ENCODE data around the gene EIF6.
A peak's percentile ranks its signal among the peaks of the same experiment; 100 is the strongest.

Gene EIF6

GRCh38 chr20:35284267-35284991, at the start of gene EIF6:
Gene EIF6 (minus strand): TSS chr20:35284772. CDS start chr20:35284487, 285 bp downstream.
- TF ChIP-seq CTCF (IDR thresholded peaks at IDR 0.05; ENCODE audit: borderline replicate concordance, control extremely low read depth, extremely low read depth, insufficient read depth, missing control alignments), result no peak
- peak; percentile 95 for DNase-seq (ENCODE audit: low spot score)
- in situ Hi-C loops (cut with MboI; ENCODE audit: low sequenced_read_pairs, unreplicated experiment), result no loop called here

GRCh38 chr20:35333606-35334005, 49.0 kb upstream of the EIF6 start:
- no peak for TF ChIP-seq CTCF (IDR thresholded peaks at IDR 0.05; ENCODE audit: borderline replicate concordance, control extremely low read depth, extremely low read depth, insufficient read depth, missing control alignments)
- in situ Hi-C loops (cut with MboI; ENCODE audit: low sequenced_read_pairs, unreplicated experiment), result no loop called here
- DNase-seq (ENCODE audit: low spot score), result no peak

- in situ Hi-C loops (cut with MboI; ENCODE audit: low sequenced_read_pairs, unreplicated experiment), result no loop called here
- TF ChIP-seq CTCF (IDR thresholded peaks at IDR 0.05; ENCODE audit: borderline replicate concordance, control extremely low read depth, extremely low read depth, insufficient read depth, missing control alignments), result no peak
- DNase-seq (ENCODE audit: low spot score), result no peak
Measured at GRCh38 chr20:35332540-35333200, 48.1 kb upstream of the EIF6 start.

- in situ Hi-C loops (cut with MboI; ENCODE audit: low sequenced_read_pairs, unreplicated experiment), result no loop called here
- DNase-seq (ENCODE audit: low spot score), result no peak
- TF ChIP-seq CTCF (IDR thresholded peaks at IDR 0.05; ENCODE audit: borderline replicate concordance, control extremely low read depth, extremely low read depth, insufficient read depth, missing control alignments), result peak; percentile 66
Measured at GRCh38 chr20:35329435-35330139, 45.0 kb upstream of the EIF6 start.

- DNase-seq (ENCODE audit: low spot score), result no peak
- in situ Hi-C loops (cut with MboI; ENCODE audit: low sequenced_read_pairs, unreplicated experiment), result no loop called here
- no peak for TF ChIP-seq CTCF (IDR thresholded peaks at IDR 0.05; ENCODE audit: borderline replicate concordance, control extremely low read depth, extremely low read depth, insufficient read depth, missing control alignments)
Measured at GRCh38 chr20:35328689-35329088, 44.1 kb upstream of the EIF6 start.

- in situ Hi-C loops (cut with MboI; ENCODE audit: low sequenced_read_pairs, unreplicated experiment), result no loop called here
- no peak for TF ChIP-seq CTCF (IDR thresholded peaks at IDR 0.05; ENCODE audit: borderline replicate concordance, control extremely low read depth, extremely low read depth, insufficient read depth, missing control alignments)
- DNase-seq (ENCODE audit: low spot score), result no peak
Measured at GRCh38 chr20:35328095-35328685, 43.6 kb upstream of the EIF6 start.
